GM18867 (cell line): ENCODE measurements around the gene GRK6.
A peak's percentile ranks its signal among the peaks of the same experiment; 100 is the strongest.

ENCODE experiments used
- ATAC-seq: cut with Tn5 transposase; IDR thresholded peaks from one replicate; pipeline ENCODE4 v1.9.1; 2021; ENCODE audit warnings: mild to moderate bottlenecking, moderate library complexity; ENCODE audit not compliant: unreplicated experiment

The GRK6 gene

DNA sequence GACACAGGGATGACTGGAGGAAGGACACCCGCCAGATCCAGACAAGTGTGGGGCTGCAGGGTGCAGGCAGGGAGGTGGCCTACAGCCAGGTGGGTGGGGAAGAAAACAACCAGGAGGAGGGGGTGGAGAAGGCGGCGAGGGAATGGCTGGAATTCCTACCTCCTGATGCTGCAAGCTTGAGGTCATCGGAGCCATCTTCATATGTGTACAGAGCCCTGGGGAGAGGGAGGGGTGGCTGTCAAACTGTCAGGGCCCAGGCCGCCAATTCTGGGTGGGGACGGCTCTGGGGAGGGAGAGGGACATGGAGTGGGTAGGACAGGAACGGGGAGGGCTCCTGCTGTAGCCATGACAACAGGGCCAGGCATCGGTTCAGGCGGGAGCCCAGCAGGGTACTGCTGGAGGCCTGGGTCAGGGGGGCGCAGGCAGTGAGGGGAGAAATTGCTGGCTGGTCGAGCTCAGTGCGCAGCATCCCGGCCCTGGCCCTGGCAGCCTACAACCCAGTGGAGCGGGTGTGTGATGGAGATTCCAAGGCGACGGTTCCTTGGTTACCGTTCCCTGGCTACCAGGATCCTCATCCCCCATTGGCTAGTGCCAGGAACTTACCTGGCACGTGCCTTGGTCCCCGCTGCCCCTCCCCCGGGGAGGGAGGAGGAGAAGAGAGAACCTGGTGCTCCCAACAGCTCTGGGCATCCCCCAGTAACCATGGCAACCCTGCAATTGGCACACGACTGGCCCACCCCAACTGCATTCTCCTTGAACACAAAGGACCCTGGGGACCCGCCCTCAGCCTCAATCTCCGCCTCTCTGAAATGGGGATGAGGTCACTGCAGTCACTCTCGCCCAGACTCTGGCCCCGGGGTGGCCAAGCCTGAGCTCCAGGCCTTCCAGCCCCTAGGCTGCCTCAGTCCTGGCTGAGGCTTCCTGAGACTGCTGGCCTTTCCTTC lies 42.5 kb downstream of the GRK6 start:
- no peak for ATAC-seq

DNA sequence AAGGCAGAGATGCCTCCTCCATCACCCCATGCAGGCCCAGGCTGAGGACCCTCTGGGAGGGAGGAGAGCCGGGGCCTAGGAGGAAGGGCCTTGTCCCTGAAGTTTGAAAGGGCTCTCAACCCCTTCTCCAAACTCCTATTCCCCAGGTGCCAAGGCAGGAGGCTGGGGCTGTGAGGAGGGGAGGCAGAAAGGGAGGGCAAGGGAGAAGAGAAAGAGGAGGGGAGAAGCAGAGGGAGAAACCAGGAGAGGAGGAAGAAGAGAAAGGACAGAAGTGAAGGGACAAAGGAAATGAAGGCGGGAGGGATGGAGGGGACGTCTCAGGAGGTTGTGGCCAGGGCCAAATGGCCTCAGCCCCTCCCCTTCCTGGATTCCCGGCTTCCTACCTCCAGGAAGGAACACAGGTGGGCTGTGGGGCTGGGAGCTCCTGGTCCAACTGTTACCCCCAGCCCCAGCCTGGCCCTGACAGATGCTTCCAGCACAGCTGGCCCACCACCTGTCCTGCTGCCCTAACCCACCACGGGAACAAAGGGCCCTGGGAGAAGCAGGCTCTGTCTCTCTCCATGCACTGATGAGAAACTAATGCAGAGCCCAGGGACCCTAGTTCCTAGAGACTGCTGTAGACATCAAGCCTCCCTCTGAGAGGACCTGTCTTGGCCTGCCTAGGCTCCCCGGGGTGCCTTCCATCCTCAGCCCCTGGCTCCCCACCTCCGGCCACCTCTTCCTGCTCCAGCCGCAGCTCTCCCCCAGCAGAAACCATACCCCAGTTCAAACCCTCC lies 43.5 kb downstream of the GRK6 start:
- ATAC-seq = no peak

DNA sequence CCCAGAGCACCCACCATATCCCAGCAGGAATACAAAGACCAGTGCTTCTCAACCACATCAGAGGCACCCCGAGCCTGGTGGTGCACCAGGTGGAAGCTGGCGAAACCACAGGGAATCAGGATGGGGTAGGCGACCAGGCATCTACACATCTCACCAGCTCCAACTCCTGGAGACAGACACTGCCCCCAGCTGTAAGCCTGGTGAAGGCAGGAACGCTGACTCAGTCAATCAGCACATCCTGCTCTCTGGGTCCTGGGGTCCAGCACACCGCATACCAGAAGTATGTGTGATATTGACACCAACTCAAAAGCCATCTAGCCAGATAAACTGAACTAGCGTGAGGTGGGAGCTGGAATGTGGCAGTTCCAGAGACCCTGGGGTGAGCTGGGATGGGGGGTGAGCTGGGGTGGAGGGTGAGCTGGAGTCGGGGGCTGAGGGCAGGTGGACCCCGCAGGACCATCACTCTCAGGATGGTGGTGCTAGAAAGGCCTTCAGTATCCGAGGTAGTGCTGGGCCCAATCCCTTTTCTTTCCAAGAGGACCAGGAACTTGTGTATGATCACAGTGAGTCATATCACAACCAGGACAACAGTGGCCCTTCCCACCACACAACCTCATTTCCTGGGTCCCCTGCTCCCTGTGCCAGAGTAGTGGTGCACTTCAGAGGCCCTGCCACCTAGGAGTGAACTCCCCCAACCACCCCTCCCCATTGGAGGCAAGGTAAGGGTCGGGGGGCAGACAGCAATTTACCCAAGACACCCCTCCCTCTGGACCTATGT lies 44.5 kb downstream of the GRK6 start:
- no peak for ATAC-seq

DNA sequence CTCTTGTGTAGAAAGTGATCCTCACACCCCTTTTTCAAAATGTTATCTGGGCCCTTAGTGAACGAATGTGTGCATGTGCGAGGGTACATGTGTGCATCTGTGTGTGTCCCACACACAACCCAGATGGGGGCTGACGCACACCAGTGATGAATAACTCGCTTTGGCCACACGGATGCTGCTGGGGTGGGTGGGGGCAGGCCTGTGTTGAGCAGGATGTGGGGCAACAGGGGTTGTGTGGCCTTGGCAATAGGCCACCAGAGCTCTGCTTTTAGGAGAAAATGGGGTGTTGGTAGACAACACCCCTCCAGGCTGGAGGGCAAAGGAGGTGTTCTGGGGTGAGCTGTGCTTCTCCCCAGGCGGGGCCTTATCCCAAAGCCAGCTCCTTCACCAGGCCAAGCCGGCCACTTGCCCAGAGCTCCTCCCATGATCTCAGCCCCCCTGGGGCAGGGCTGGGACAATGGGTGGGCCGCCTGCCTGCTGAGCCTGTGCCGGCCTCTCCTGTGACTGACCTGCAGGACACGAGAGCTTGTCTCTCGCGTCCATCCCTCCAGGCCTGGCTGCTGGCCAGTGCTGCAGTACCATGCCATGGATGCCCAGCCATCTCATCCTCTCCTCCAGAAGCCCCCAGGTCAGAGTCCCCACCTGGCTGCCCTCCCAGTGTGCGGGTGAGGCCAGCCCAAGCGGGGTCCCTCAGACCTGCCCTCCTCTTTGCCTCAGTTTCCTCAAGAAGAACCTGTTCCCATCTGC lies 45.3 kb downstream of the GRK6 start:
- ATAC-seq = no peak

DNA sequence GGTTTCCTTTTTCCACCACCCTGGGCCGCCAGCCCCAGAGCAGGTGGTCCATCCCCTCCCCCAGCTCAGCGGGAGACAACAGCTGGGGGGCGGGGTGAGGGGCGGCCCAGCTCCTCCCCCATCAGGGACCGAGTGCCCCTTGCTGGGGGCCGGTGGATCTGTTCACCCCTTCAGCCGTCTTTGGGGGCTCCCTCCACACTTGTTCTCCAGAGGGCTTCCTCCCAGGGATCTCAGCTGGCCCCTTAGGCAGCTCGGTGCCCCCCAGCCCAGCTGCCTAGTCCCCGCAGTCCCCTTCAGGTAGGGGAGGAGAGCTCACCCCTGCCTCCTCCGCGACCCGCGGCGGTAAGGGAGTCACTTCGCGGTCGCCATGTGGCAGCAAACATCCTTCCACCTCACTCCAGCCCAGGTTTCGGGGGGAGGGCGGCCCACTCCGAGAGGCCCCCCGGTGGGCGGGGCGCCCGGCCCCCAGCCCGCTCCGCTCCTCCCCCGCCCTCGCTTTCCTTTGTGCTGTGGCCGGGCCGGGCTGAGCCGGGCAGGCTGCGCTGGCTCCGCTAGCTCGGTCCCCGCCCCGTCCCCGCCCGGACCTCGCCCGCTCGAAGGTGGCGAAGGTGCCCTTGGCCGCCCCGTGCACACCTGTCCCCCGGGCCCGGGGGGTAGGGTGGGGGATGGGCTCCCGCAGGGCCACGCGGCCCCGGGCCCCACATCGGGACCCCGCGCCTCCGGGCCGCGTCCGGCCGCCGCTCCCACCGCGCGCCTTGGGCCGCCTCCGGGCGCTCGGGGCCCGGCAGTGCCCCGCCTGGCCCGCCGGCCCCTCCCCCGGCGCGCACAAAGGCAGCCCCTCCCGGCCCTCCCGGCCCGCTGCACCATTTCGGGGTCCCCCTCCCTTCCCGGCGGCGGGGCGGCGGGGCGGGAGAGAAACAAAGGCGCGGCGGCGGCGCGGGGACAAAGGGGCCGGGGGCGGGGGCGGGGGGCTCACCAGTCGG lies 46.3 kb downstream of the GRK6 start:
- peak; percentile 47 for ATAC-seq

DNA sequence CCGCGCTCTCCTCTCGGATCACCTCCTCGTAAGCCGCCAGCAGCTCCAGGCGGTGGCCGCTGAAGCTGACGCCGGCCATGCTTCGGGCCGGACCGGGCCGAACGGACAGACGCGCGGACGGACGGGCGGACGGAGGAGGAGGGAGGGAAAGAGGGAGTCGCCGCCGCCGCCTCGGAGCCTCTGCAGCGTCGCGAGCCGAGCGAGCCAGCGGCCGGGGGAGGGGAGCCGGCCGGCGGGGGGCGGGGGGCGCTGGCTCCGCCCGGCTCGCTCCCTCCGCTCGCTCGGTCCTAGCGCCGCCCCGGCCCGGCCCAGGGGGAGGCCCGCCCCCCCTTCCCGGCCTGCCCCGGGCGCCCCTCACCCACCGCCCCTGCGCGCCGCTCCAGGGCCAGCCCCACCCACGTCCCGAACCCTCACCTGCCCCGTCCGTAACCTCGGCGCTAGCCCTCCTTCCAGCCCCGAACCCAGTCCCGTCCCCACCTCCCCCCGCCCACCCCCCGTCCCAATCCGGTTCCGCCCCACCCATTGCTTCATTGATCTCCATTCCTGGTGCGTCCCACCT lies 47.0 kb downstream of the GRK6 start, which contains the start of gene DBN1:
TSS of gene DBN1 (minus strand) at position 192 of the 559 bp plus-strand sequence. CDS start at position 79, 113 bp downstream.
- peak; percentile 35 for ATAC-seq

DNA sequence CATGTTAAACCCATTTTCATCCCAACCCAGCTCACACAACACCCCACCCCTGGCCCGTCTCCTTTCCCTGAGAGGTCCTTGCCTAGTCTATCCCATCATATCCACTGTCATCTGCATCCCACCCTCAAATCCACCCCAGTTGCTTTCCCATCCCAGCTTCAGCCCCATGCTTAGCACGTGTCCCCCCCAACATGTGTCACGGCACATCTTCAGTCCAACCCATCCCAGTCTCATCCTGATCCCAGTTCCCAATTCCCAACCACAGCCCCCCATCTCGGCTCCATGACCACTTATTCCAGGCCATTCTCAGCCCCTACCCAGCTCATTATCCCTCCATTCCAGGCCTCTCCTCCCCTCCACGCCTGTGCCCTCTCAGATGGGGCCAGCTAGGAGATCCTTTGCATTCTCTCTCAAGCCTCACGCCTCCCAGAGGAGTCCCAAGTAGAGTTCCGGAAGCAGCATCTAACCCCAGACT lies 47.6 kb downstream of the GRK6 start:
- no peak for ATAC-seq

DNA sequence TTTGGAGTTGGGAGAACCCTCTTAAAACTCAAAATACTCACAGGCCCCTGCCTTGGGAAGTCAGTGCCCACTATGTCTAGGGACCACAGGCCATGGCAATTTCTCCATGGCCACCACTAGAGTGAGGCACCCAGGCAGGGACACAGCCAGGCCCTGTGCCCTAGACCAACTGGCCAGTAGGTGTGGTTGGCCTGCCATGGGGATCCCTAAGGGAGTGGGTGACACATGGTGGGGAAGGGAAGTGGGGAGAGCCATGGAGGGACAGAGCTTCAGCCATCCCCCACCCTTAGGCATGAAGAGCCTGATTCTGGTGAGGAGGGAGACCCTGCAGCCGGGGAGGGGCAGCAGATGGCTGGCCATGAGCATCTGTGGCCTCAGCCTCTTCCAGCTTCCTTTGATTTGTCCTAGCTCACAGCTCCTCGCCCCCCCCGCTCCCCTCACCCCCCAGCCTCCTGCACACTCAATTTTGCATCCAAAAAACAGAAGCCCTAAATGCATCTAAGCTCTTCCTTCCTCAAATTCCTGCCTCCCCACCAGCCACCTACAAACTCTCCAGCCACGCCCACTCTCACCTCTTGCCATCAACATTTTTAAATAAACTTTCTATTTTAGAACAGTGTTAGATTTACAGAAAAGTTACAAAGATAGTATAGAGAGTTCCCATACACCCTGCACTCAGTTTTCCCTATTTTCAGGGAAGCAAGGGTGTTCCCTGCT lies 48.5 kb downstream of the GRK6 start:
- no peak for ATAC-seq

DNA sequence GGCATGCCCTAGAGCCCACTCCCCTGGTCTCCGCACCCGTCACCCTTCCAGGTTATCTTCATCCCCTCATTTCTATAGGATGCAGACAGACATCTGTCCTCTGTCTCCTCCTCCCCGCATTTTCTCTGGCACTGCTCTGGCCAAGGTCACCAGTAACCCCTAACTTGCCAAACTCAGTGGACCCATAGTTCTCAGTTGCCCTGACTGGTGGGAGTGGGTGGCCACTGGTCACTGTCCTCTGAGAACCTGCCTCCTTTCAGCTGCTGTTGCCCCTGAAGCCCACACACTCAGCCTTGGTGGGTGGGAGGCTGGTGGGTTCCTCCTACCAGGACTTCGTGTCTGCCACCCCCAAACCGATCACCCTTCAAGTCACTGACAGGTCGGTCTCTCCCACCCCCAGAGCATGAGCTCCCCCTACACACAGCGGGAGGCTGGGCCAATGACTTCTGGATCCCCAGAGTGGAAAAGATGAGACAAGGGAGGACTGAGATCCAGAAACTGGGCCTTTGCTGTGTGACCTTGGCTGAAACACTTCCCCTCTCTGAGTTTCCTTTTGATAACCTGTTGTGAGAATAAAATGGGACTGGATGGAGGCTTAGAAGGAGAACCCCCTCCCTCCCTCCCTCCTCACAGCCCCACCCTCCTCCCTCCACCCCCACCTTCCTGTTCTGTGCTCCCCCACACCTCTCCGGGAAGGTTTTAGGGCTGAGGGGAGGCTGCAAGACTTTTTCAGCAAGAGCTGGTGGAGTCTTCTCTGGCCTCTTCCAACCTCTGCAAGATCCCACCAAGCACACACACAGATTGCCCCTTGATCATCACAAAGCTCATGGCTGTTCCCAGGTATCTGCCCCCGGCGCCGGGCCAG lies 49.3 kb downstream of the GRK6 start:
- ATAC-seq = no peak

DNA sequence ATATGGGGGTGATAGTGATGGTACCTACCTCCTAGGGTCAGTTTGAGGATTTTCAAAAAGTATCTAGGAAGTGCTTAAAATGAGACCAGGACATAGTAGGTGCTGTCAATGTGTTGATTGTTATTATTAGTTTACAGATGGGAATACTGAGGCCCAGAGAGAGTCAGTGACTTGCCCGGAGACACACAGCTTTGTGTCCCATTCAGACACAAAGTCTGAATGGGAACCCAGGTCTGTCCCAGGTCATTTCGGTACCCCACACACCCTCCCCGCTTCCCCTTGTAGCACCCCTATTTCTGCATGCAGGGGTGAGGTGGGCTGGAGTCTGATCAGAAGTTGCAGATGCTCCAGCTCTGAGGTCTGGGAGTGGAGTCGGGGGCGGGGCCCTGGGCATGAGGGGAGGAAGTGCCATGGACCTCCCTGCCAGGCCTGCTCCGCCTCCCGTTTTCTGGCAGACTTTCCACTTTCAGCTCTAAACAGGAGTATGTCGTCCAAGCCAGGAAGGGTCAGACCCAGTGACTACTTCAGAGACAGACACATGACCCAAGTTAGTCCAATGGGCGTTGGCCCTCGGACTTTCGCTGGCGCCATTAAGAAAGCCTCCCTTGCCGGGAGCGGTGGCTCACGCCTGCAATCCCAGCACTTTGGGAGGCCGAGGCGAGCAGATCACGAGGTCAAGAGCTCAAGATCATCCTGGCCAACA lies 50.2 kb downstream of the GRK6 start:
- no peak for ATAC-seq

DNA sequence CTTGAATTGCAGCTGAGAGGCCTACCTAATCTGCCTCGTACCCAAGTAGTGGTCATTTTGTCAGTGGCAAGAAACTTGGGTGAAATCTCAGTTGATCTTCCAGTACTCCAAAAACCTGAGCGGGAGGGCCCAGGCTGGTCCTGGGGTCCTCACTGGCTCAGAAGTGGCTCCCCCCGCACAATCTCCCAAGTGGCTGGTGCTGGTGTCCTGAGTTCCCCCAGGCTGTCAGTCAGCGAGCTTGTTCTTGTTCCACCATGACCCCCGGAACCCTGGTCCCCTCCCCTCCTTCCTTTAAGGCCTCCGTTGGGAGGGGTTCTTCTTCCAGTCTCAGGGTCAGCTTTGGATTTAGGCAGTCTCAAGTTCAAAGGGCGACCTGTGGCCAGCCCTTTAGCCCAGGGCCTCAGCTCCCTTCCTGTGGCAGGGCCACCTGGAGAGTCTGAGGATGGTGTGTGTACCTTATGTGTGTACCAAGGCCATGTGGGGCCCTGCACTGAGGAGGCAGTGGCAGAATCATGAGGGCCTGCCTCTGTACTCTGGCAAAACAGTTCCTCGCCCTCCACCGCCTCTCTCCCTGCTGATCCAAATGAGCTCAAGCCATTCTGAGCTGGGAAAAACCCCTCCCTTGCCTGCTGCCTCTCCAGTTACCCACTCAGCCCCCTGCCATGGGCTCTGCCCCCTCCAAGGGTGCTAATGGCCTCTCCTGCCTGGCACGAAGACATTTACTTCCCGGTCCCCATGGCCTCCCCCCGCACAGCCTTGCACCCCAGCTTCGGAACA lies 51.4 kb downstream of the GRK6 start:
- ATAC-seq = no peak

DNA sequence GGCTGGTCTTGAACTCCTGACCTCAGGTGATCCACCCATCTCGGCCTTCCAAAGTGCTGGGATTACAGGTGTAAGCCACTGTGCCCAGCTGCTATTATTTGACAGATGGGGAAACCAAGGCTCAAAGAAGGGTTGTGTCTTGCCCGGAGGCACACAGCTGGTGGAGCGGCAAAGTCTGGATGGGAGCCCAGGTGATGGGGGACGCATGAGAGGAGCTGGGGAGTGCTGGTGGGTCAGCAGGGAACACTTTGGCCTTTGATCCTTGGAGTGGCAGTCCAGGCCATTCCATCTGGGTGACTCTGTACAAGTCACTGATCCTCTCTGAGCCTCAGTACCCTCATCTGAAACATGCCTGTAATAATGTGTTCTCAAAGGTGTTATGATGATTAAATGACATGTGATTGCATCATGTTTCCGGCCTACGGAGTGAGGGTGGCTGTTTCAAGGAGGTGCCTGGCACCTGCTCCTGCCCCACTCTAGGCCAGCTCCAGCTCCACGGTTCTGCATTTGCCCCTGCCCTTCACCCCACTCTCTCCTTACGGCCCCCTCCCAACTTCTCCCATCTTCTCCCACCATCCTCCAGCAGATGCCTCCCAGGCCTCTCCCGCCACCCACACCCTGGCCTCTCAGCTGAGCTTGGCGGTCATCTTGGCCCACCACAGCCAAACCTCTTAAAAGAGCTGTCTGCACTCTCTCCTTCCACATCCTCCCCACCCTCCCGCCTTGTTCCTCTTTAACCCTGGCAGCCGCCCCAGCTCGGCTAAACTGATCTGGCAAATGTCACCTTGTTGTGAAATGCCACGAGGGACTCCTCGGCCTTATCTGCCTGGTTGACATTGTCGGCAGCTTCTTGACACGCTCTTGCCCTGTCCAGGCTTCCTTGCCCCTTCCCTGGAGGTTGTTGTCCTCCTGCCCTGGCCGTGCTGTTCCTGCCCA lies 52.5 kb downstream of the GRK6 start:
- no peak for ATAC-seq

DNA sequence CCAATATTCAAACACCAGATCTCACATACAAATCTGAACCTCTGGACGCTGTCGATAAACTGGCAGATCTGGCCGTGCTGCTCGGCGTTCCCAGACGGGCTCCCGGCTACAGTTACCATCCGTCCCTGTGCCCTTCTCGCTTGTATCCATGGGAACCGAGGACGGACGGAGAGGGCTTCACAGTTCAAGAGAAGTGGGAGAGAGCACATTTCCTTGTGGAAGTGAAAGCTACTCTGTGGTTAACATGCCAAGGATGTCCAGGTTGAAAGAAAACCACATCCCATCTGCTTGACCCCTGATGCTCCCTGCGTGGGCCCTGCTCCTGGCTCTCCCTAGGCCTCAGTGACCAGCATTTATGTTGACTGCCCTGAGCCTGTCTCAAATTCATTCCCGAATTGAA lies 53.3 kb downstream of the GRK6 start:
- ATAC-seq = no peak

DNA sequence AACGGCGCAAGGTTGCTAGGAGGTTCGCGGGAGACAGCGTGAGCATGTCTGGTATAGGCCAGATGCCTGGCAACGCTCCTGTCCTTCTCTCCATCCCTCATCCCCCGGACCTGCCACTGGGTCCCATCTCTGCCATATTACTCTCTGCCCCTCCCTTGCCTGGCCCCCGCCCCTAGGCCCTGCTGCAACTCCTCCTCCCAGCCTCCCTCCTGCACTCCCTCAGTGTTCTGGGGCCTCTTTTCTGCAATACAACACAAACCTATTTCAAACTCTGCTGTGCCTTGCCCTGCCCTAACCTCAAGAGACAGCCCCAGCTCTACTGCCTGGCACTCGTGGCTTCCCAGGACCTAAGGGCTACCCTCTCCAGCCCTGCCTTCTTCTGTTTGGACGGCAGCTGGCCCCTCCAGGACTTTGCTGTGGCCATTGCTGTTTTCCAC lies 55.9 kb downstream of the GRK6 start:
- ATAC-seq = no peak

DNA sequence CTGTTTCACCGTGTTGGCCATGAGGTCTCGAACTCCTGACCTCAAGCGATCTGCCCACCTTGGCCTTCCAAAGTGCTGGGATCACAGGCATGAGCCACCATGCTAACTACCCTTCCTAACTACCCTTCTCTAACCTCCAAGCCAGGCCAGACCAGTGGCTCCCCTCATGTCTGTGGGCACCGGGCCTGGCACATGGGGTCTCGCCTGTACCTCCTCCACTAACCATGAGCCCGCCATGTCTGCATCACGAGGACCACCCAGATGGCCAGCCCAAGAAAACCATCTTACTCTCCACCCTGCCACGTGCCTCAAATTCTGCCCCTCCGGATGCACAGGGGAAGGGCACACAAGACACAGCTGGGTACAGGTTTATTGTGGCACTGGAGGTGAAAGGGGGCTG lies 56.6 kb downstream of the GRK6 start:
- no peak for ATAC-seq
